Erythroblast (primary cell): ENCODE data around the gene AMBRA1.

ENCODE experiments used
- GATA1 ChIP-seq: IDR thresholded peaks from 2 replicates; pipeline ENCODE4 v1.6.1; 2011; ENCODE audit warnings: low read depth, mild to moderate bottlenecking, control low read depth, low read length, moderate library complexity
- POLR2A ChIP-seq: IDR thresholded peaks from 2 replicates; pipeline ENCODE4 v1.6.1; 2011; ENCODE audit warnings: mild to moderate bottlenecking, low read length

- no peak for TF ChIP-seq POLR2A
- TF ChIP-seq GATA1 = no peak
Observed at GRCh38 chr11:46414879-46415278, 178.9 kb downstream of the AMBRA1 start.
